ENCODE data around the gene RORB. TPM values are rescaled to one million over a fixed set of nuclear protein-coding genes. Genes with fewer than 3 reads are reported as not detected.

The RORB gene
- total RNA-seq, 1 experiment from 2014 or later = not detected

DNA sequence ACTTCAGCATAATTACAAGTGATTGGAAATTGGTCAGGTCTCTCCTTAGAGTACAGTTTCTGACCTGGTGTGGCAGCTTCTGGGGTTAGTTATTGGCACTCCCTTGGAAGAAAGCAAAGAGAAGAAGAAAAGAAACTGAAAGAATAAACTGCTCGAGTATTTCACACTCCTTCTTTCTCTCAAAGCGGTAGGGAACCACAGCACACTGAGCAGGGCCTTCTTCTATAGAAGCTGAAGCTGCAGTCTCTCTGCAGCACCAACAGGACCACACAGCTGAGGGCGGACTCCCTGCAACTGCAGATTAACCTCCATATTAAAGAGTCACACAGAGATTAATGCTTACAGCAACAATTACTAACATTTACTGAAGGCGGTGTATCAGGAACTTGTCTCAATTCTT, 238.6 kb downstream of the RORB start:
- TF ChIP-seq, protein P1, sequence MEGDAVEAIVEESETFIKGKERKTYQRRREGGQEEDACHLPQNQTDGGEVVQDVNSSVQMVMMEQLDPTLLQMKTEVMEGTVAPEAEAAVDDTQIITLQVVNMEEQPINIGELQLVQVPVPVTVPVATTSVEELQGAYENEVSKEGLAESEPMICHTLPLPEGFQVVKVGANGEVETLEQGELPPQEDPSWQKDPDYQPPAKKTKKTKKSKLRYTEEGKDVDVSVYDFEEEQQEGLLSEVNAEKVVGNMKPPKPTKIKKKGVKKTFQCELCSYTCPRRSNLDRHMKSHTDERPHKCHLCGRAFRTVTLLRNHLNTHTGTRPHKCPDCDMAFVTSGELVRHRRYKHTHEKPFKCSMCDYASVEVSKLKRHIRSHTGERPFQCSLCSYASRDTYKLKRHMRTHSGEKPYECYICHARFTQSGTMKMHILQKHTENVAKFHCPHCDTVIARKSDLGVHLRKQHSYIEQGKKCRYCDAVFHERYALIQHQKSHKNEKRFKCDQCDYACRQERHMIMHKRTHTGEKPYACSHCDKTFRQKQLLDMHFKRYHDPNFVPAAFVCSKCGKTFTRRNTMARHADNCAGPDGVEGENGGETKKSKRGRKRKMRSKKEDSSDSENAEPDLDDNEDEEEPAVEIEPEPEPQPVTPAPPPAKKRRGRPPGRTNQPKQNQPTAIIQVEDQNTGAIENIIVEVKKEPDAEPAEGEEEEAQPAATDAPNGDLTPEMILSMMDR (IDR thresholded peaks at IDR 0.05; ENCODE audit: insufficient read depth in 1 of 2, low read depth in 1 of 2, low read length in 1 of 2, severe bottlenecking in 1 of 2, unreplicated experiment in 1 of 2) = no peak
- Mint-ChIP-seq H3K4me1 (ENCODE audit: low read depth, unreplicated experiment) (no peaks in the 10 kb centered on the region), H3K36me3 (ENCODE audit: insufficient read depth, unreplicated experiment) (peaks cover 11% of the 10 kb centered on the region), H3K4me3 (ENCODE audit: unreplicated experiment) (no peak overlapping the region), H3K27me3 (ENCODE audit: insufficient read depth, unreplicated experiment) (no peaks in the 10 kb centered on the region), H3K27ac (ENCODE audit: unreplicated experiment) (no peak overlapping the region), H3K9me3 (ENCODE audit: unreplicated experiment) (no peaks in the 10 kb centered on the region)
- DNase-seq = no peak
- POLR2A ChIA-PET = no interaction called here
- no peaks in the 10 kb centered on the region for H3K27me3 ChIP-seq (replicated peaks; ENCODE audit: control insufficient read depth, insufficient read depth, low read length)
- intact Hi-C loops (cut with micrococcal nuclease; ENCODE audit: unreplicated experiment) = no loop called here
- no peak overlapping the region for H3K4me3 ChIP-seq (ENCODE audit: low read depth, low read length)
- H3K4me1 ChIP-seq = no peaks in the 10 kb centered on the region
- CTCF ChIA-PET = no interaction called here
- H3K9me3 ChIP-seq = no peaks in the 10 kb centered on the region
- no peaks in the 10 kb centered on the region for H3K36me3 ChIP-seq (ENCODE audit: control insufficient read depth, insufficient read depth, low read length)
- no TSS peak for BruUV-seq (replicated peaks)

DNA sequence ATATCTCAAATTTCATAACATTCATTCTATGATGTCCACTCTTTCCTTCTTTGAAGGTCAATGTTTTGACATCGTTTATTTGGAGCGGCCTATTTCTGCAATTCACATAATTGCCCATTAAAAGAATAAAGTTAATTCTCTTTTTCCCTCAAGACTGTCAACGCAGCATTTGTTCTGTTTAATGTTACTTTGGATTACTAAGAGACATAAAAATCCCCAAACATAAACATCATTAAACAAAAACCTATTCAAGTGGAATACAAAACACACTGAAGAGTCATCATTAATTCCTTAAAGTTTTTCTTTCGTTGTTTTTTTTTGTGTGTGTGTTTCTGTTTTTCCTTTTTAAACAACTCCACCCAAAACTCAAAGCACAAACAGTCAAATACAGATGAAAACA, 239.5 kb downstream of the RORB start:
- no peak for DNase-seq
- POLR2A ChIA-PET = no interaction called here
- no peak overlapping the region for H3K27ac Mint-ChIP-seq (ENCODE audit: unreplicated experiment)
- no TSS peak for BruUV-seq (replicated peaks)
- H3K27me3 Mint-ChIP-seq (ENCODE audit: insufficient read depth, unreplicated experiment) = no peaks in the 10 kb centered on the region
- TF ChIP-seq, protein P1 (IDR thresholded peaks at IDR 0.05; ENCODE audit: insufficient read depth in 1 of 2, low read depth in 1 of 2, low read length in 1 of 2, severe bottlenecking in 1 of 2, unreplicated experiment in 1 of 2) = no peak
- Histone ChIP-seq H3K9me3 (no peaks in the 10 kb centered on the region), H3K36me3 (ENCODE audit: control insufficient read depth, insufficient read depth, low read length) (no peaks in the 10 kb centered on the region), H3K4me1 (no peaks in the 10 kb centered on the region), H3K4me3 (ENCODE audit: low read depth, low read length) (no peak overlapping the region), H3K27me3 (replicated peaks; ENCODE audit: control insufficient read depth, insufficient read depth, low read length) (no peaks in the 10 kb centered on the region)
- H3K4me3 Mint-ChIP-seq (ENCODE audit: unreplicated experiment) = no peak overlapping the region
- intact Hi-C loops (cut with micrococcal nuclease; ENCODE audit: unreplicated experiment) = no loop called here
- no peaks in the 10 kb centered on the region for H3K9me3 Mint-ChIP-seq (ENCODE audit: unreplicated experiment)
- peaks cover 11% of the 10 kb centered on the region for H3K36me3 Mint-ChIP-seq (ENCODE audit: insufficient read depth, unreplicated experiment)
- CTCF ChIA-PET = no interaction called here
- H3K4me1 Mint-ChIP-seq (ENCODE audit: low read depth, unreplicated experiment) = no peaks in the 10 kb centered on the region

DNA sequence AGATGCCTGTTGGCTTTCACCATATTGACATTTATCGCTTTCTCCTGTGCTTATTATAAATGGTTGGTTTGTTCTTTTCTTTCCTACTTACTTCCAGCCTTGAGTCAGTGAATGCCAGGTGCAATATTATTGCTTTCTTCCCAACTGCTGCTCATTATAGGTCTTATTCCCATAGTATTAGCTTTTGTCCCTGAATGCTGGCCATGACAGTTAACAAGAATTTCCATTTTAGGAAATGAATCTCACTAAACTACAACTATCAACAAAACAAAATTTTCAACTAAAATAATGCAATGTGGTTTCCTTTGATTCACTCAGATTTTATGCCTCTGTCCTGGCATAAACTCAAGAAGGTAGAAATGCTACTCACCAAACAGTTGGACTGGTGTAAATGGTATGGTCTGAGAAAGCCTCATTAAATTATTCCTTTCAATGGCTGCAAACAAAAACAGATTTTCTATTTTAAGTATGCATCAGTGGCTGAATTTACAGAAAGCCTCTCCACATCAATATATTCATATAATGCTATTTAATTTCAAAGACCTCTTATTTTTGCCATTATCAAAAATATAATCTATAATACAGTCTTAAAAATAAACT, 245.2 kb downstream of the RORB start:
- TF ChIP-seq, protein P1 (IDR thresholded peaks at IDR 0.05; ENCODE audit: insufficient read depth in 1 of 2, low read depth in 1 of 2, low read length in 1 of 2, severe bottlenecking in 1 of 2, unreplicated experiment in 1 of 2) = no peak
- peaks cover 17% of the 10 kb centered on the region for H3K36me3 Mint-ChIP-seq (ENCODE audit: insufficient read depth, unreplicated experiment)
- no peaks in the 10 kb centered on the region for H3K4me1 Mint-ChIP-seq (ENCODE audit: low read depth, unreplicated experiment)
- intact Hi-C loops (cut with micrococcal nuclease; ENCODE audit: unreplicated experiment) = no loop called here
- no peaks in the 10 kb centered on the region for H3K9me3 ChIP-seq
- H3K36me3 ChIP-seq (ENCODE audit: control insufficient read depth, insufficient read depth, low read length) = no peaks in the 10 kb centered on the region
- no TSS peak for BruUV-seq (replicated peaks)
- H3K27me3 Mint-ChIP-seq (ENCODE audit: insufficient read depth, unreplicated experiment) = no peaks in the 10 kb centered on the region
- ChIA-PET CTCF (no interaction called here), POLR2A (no interaction called here)
- H3K27me3 ChIP-seq (replicated peaks; ENCODE audit: control insufficient read depth, insufficient read depth, low read length) = no peaks in the 10 kb centered on the region
- H3K27ac Mint-ChIP-seq (ENCODE audit: unreplicated experiment) = no peak overlapping the region
- no peak overlapping the region for H3K4me3 Mint-ChIP-seq (ENCODE audit: unreplicated experiment)
- no peaks in the 10 kb centered on the region for H3K9me3 Mint-ChIP-seq (ENCODE audit: unreplicated experiment)
- H3K4me1 ChIP-seq = no peaks in the 10 kb centered on the region
- no peak for DNase-seq
- no peak overlapping the region for H3K4me3 ChIP-seq (ENCODE audit: low read depth, low read length)
